GM23338 (cell line): ENCODE data around the gene POP4.

Experiments used
- JUNB ChIP-seq: IDR thresholded peaks from one replicate; pipeline ENCODE4 v1.6.1; 2016; ENCODE audit warnings: antibody characterized with exemption; ENCODE audit not compliant: unreplicated experiment
- TF ChIP-seq, protein P1 (sequence below), 2 experiments: fragments of 200-600 bp in 1 of 2; sonication (generic) in 1 of 2; conservative IDR thresholded peaks; 2 replicates each; pipeline versions ENCODE4 v1.5.1 to v1.6.1; 2016 to 2017; ENCODE audit warnings: antibody characterized with exemption in 2 of 2, low read depth in 2 of 2, mild to moderate bottlenecking in 2 of 2, moderate library complexity in 1 of 2

DNA sequence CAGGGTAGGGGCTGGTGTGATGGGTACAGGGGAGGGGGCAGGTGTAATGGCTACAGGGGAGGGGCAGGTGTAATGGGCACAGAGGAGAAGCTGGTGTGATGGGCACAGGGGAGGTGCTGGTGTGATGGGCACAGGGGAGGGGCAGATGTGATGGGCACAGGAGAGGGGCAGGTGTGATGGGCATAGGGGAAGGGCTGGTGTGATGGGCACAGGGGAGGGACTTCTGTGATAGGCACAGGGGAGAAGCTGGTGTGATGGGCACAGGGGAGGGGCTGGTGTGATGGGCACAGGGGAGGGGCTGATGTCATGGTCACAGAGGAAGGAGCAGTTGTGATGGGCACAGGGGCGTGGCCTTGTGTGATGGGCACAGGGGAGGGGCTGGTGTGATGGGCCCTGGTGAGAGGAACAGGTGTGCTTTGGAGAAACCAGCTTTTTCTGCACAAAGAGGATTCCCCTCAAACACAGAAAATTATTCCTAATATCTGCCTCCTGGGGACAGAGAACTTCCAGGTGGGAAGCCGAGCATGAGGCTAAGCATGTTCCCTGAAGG, 38.6 kb upstream of the POP4 start:
- no peak for TF ChIP-seq JUNB
- TF ChIP-seq, protein P1, sequence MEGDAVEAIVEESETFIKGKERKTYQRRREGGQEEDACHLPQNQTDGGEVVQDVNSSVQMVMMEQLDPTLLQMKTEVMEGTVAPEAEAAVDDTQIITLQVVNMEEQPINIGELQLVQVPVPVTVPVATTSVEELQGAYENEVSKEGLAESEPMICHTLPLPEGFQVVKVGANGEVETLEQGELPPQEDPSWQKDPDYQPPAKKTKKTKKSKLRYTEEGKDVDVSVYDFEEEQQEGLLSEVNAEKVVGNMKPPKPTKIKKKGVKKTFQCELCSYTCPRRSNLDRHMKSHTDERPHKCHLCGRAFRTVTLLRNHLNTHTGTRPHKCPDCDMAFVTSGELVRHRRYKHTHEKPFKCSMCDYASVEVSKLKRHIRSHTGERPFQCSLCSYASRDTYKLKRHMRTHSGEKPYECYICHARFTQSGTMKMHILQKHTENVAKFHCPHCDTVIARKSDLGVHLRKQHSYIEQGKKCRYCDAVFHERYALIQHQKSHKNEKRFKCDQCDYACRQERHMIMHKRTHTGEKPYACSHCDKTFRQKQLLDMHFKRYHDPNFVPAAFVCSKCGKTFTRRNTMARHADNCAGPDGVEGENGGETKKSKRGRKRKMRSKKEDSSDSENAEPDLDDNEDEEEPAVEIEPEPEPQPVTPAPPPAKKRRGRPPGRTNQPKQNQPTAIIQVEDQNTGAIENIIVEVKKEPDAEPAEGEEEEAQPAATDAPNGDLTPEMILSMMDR (conservative IDR thresholded peaks at IDR 0.05; ENCODE audit: low read depth in 2 of 2): no peak
